Aorta (tissue), 5 donors: Measurements from ENCODE around the gene ELP4. TPM values are rescaled to one million over a fixed set of nuclear protein-coding genes. Genes with fewer than 3 reads are reported as not detected.
"Not testable (repeated sequence)": the region's sequence is repeated elsewhere in the genome, so short reads cannot be mapped to it uniquely, and the experiment has no call there.

ENCODE experiments used
- ATAC-seq: fragments of 200-7000 bp; cut with Tn5 transposase; one replicate; pipeline ENCODE4 v1.9.1; 2022; ENCODE audit warnings: moderate library complexity; ENCODE audit not compliant: low FRiP score
- DNase-seq, 2 donors: peaks; one replicate each; pipeline ENCODE4 v3.0.0-alpha.2; 2020
- H3K27ac ChIP-seq, 2 donors: one replicate each; pipeline ENCODE4 v1.5.1; 2013; ENCODE audit warnings: low read length in 2 of 2, mild to moderate bottlenecking in 2 of 2, moderate library complexity in 2 of 2, control low read depth in 1 of 2, inconsistent platforms in 1 of 2, low read depth in 1 of 2
- H3K27me3 ChIP-seq, 2 donors: one replicate each; pipeline ENCODE4 v1.6.1; 2013; ENCODE audit warnings: control low read depth in 1 of 2, low read length in 1 of 2, mild to moderate bottlenecking in 1 of 2, moderate library complexity in 1 of 2; ENCODE audit not compliant: insufficient read depth in 2 of 2, control insufficient read depth in 1 of 2
- H3K36me3 ChIP-seq, 2 donors: one replicate each; pipeline ENCODE4 v1.6.1; 2013; ENCODE audit warnings: control low read depth in 1 of 2, low read length in 1 of 2, mild to moderate bottlenecking in 1 of 2; ENCODE audit not compliant: insufficient read depth in 2 of 2, control insufficient read depth in 1 of 2
- H3K4me1 ChIP-seq, 2 donors: one replicate each; pipeline ENCODE4 v1.6.1; 2013; ENCODE audit warnings: low read length in 2 of 2, control low read depth in 1 of 2, mild to moderate bottlenecking in 1 of 2, moderate library complexity in 1 of 2; ENCODE audit not compliant: insufficient read depth in 2 of 2, control insufficient read depth in 1 of 2
- H3K4me3 ChIP-seq, 2 donors: one replicate each; pipeline ENCODE4 v1.5.1; 2013; ENCODE audit warnings: low read length in 2 of 2, control low read depth in 1 of 2, mild to moderate bottlenecking in 1 of 2
- H3K9me3 ChIP-seq: one replicate; pipeline ENCODE4 v1.6.1; 2013; ENCODE audit warnings: mild to moderate bottlenecking, low read length; ENCODE audit not compliant: control insufficient read depth
- WGBS, 2 donors: extraction: QIAGEN DNeasy Blood & Tissue Kit; methylation state at CpG; one replicate each; pipeline ENCODE4 v1.1.7; 2013; 5-methylcytosine and 5-hydroxymethylcytosine counted together
- intact Hi-C, 2 donors: fragments of 100-400 bp; cut with DNase I; formaldehyde crosslinking; loops; one replicate each; pipeline versions ENCODE4 v1.14.2 to v1.15.0; 2022
- polyA plus RNA-seq, 2 donors: library from polyadenylated mRNA; stranded (reverse); fragments of 200-250 nt; gene quantifications; one replicate each; pipeline ENCODE4 v1.2.3, GENCODE V29; 2013
- total RNA-seq, 2 donors: library from RNA; stranded (reverse); fragmentation: NEBNext Ultra II Directional; extraction: Animal tissue kit (Norgen Biotek cat#: 25700); gene quantifications; one replicate each; pipeline ENCODE4 v1.2.1, GENCODE V29; 2021
- donor health status: healthy with polysubstance abuse.
- donor health status: Bipolar disorder and iron deficiency.
- donor health status: DM: no; HTN: no; CAD: no.
- donor health status: DM: no; HTN: no; CAD: no.
- donor health status: DM: yes; HTN: yes; CAD: no.

ELP4 gene
- total and polyA plus RNA-seq, 4 donors, result 6.8 to 17.9 (median 11.4) TPM

GRCh38 chr11:31687861-31688260 is 178.3 kb downstream of the ELP4 start:
- no peaks in the 10 kb centered on the region for H3K27me3 ChIP-seq
- no peak overlapping the region for H3K27ac ChIP-seq
- DNase-seq (no peak), ATAC-seq (no peak)
- 86 to 88% methylated on average over 4 of the region's 4 CpGs for WGBS, 2 donors
- H3K4me1 ChIP-seq, result peaks cover 0 to 2% of the 10 kb centered on the region in 2 donors
- H3K36me3 ChIP-seq, result no peaks in the 10 kb centered on the region
- intact Hi-C loops, result no loop called here
- H3K9me3 ChIP-seq, result no peaks in the 10 kb centered on the region
- H3K4me3 ChIP-seq, result no peak overlapping the region

GRCh38 chr11:31689559-31689958 is 180.0 kb downstream of the ELP4 start:
- intact Hi-C loops, result no loop called here
- H3K27ac ChIP-seq, result no peak overlapping the region
- DNase-seq (no peak), ATAC-seq (no peak)
- H3K27me3 ChIP-seq, result no peaks in the 10 kb centered on the region
- no peaks in the 10 kb centered on the region for H3K36me3 ChIP-seq
- no peaks in the 10 kb centered on the region for H3K9me3 ChIP-seq
- peaks cover 0 to 2% of the 10 kb centered on the region in 2 donors for H3K4me1 ChIP-seq
- H3K4me3 ChIP-seq, result no peak overlapping the region

GRCh38 chr11:31690041-31690440 is 180.5 kb downstream of the ELP4 start:
- intact Hi-C loops, result no loop called here
- no peak overlapping the region for H3K27ac ChIP-seq
- H3K27me3 ChIP-seq, result no peaks in the 10 kb centered on the region
- ATAC-seq, result no peak
- 77 to 78% methylated on average over 2 of the region's 2 CpGs for WGBS, 2 donors
- H3K4me3 ChIP-seq, result no peak overlapping the region
- peaks cover 0 to 2% of the 10 kb centered on the region in 2 donors for H3K4me1 ChIP-seq
- DNase-seq, result no peak
- H3K36me3 ChIP-seq, result no peaks in the 10 kb centered on the region
- no peaks in the 10 kb centered on the region for H3K9me3 ChIP-seq

- H3K27ac ChIP-seq, result no peak overlapping the region
- H3K27me3 ChIP-seq, result no peaks in the 10 kb centered on the region
- H3K4me1 ChIP-seq, result peaks cover 0 to 2% of the 10 kb centered on the region in 2 donors
- no peaks in the 10 kb centered on the region for H3K9me3 ChIP-seq
- 34 to 35% methylated on average over 2 of the region's 2 CpGs for WGBS, 2 donors
- DNase-seq (no peak), ATAC-seq (no peak)
- intact Hi-C loops, result no loop called here
- no peaks in the 10 kb centered on the region for H3K36me3 ChIP-seq
- no peak overlapping the region for H3K4me3 ChIP-seq
Observed at GRCh38 chr11:31690516-31690915, 180.9 kb downstream of the ELP4 start.

GRCh38 chr11:31692466-31692865 is 182.9 kb downstream of the ELP4 start:
- ATAC-seq, result no peak
- 89 to 90% methylated on average over 2 of the region's 2 CpGs for WGBS, 2 donors
- Histone ChIP-seq H3K27me3 (no peaks in the 10 kb centered on the region), H3K4me1 (peaks cover 0 to 2% of the 10 kb centered on the region in 2 donors), H3K27ac (no peak overlapping the region), H3K4me3 (no peak overlapping the region), H3K9me3 (no peaks in the 10 kb centered on the region), H3K36me3 (no peaks in the 10 kb centered on the region)
- DNase-seq, result no peak
- intact Hi-C loops, result no loop called here

GRCh38 chr11:31697049-31697448 is 187.5 kb downstream of the ELP4 start:
- H3K9me3 ChIP-seq, intact Hi-C loops, H3K27ac ChIP-seq, DNase-seq, H3K4me1 ChIP-seq, ATAC-seq, H3K4me3 ChIP-seq, H3K27me3 ChIP-seq, H3K36me3 ChIP-seq: not testable (repeated sequence)
- 48 to 53% methylated on average over 1 of the region's 1 CpG for WGBS, 2 donors

- H3K4me1 ChIP-seq, result no peaks in the 10 kb centered on the region
- H3K4me3 ChIP-seq, result no peak overlapping the region
- H3K27ac ChIP-seq, result no peak overlapping the region
- H3K36me3 ChIP-seq, result no peaks in the 10 kb centered on the region
- H3K27me3 ChIP-seq, result no peaks in the 10 kb centered on the region
- no peaks in the 10 kb centered on the region for H3K9me3 ChIP-seq
- WGBS, 2 donors, result 94 to 99% methylated on average over 1 of the region's 1 CpG
- intact Hi-C loops, result no loop called here
- DNase-seq, result no peak
- no peak for ATAC-seq
Observed at GRCh38 chr11:31699066-31699465, 189.5 kb downstream of the ELP4 start.

GRCh38 chr11:31702966-31703365 is 193.4 kb downstream of the ELP4 start:
- Histone ChIP-seq H3K27ac (no peak overlapping the region), H3K9me3 (no peaks in the 10 kb centered on the region), H3K27me3 (no peaks in the 10 kb centered on the region), H3K4me1 (no peaks in the 10 kb centered on the region), H3K4me3 (no peak overlapping the region), H3K36me3 (no peaks in the 10 kb centered on the region)
- DNase-seq, result no peak
- no peak for ATAC-seq
- 58 to 65% methylated on average over 1 of the region's 1 CpG for WGBS, 2 donors
- intact Hi-C loops, result no loop called here

GRCh38 chr11:31706357-31706756 is 196.8 kb downstream of the ELP4 start:
- no peak for ATAC-seq
- no peak for DNase-seq
- Histone ChIP-seq H3K4me1 (no peaks in the 10 kb centered on the region), H3K9me3 (no peaks in the 10 kb centered on the region), H3K4me3 (no peak overlapping the region), H3K27me3 (no peaks in the 10 kb centered on the region), H3K36me3 (no peaks in the 10 kb centered on the region), H3K27ac (no peak overlapping the region)
- WGBS, 2 donors, result 97 to 98% methylated on average over 1 of the region's 1 CpG
- intact Hi-C loops, result no loop called here
